Measurements from ENCODE around the gene PDE7B. TPM values are rescaled to one million over a fixed set of nuclear protein-coding genes. Genes with fewer than 3 reads are reported as not detected.
A peak's percentile ranks its signal among the peaks of the same experiment; 100 is the strongest.

The PDE7B gene
- total and polyA plus RNA-seq, 8 donors, result 1.3 to 4.7 (median 3.6) TPM

DNA sequence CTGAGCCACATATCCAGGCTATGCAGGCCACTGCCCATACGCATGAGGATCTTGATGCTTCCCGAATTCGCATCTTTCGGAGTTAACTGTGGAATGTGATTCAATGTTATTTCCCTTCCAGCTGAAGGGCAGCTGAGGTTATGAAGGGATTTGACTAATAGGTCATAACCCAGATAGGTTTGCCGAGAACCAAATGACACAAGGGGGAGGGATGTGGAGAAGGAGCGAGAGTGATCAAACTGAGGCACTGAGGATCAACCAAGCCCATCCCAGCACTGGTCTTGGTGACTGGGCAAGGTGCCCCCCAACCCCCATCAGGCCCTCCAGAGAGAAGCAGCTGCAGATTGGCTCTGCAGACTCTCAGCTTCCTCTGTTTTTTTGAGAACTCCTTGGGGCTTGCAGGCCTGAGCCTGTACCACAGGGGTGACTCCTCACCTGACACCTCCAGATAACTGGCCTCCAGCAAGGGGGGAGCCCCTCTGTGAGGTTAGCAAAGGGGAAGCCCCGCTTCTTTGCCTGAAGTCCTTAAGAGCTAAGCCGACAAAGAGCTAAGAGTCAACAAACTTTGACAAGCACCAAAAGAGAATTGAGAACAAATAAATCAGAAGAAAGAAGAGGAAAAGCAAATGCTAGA lies 185.9 kb downstream of the PDE7B start:
- intact Hi-C loops (cut with DNase I), result no loop called here
- H3K27ac ChIP-seq, result peak overlapping the region; percentile 13 to 36
- TF ChIP-seq, protein P1, sequence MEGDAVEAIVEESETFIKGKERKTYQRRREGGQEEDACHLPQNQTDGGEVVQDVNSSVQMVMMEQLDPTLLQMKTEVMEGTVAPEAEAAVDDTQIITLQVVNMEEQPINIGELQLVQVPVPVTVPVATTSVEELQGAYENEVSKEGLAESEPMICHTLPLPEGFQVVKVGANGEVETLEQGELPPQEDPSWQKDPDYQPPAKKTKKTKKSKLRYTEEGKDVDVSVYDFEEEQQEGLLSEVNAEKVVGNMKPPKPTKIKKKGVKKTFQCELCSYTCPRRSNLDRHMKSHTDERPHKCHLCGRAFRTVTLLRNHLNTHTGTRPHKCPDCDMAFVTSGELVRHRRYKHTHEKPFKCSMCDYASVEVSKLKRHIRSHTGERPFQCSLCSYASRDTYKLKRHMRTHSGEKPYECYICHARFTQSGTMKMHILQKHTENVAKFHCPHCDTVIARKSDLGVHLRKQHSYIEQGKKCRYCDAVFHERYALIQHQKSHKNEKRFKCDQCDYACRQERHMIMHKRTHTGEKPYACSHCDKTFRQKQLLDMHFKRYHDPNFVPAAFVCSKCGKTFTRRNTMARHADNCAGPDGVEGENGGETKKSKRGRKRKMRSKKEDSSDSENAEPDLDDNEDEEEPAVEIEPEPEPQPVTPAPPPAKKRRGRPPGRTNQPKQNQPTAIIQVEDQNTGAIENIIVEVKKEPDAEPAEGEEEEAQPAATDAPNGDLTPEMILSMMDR (IDR thresholded peaks at IDR 0.05), result no peak
- H3K9me3 ChIP-seq, result no peaks in the 10 kb centered on the region
- peak in 1 of 4 donors; percentile 37 for DNase-seq
- H3K27me3 ChIP-seq, result no peaks in the 10 kb centered on the region
- no peak overlapping the region for H3K4me3 ChIP-seq
- H3K4me1 ChIP-seq, result peaks cover 9 to 25% of the 10 kb centered on the region in 2 donors
- peak; percentile 64 for ATAC-seq
- no peaks in the 10 kb centered on the region for H3K36me3 ChIP-seq

DNA sequence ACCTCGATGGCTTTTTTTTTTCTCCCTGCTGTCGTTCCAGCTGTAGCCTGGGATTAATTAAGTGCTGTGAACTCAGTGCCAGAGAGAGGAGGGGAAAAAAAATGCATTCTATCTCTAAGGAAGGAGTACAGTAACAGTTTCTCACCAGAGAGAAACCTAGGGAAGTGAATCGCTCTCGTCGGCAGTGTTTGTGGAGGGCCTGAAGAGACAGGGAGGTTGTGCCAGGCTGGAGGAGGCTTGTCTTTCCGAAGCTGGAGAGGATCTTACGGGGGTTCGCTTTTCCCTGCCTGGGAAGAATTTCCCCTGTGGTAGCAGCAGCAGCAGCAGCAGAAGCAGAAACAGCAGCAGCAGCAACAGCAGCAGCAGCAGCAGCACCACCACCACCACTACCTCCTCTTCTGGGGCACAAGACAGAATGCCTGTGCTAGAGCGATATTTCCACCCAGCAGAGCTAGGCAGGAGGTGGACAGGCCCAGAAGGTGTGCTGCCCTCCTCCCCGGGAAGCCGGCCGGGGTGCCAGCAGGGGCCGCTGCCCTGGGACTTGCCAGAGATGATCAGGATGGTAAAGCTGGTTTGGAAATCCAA lies 186.5 kb downstream of the PDE7B start:
- intact Hi-C loops (cut with DNase I), result no loop called here
- ATAC-seq, result peak; percentile 63

DNA sequence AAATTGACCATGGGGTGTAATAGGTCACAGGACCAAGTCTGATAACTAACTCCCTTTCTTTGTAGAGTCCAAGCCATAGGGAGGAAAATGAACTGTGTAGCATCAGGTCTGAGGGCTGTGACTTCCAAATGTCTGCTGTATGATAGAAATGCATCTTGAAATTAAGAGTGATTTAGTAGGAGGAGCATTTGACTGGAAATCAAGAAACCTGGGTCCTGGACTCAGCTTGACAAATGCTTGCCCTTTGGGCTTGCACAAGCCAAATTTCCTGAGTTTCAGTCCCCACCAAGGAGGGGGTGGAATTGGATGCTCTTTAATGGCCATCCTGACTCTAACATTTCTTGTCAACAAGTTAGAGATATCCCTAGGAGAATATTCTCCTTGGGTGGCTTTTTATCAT lies 187.0 kb downstream of the PDE7B start:
- no peaks in the 10 kb centered on the region for H3K27me3 ChIP-seq
- no peak for ATAC-seq
- peak overlapping the region in 1 of 2 donors; percentile 36 for H3K27ac ChIP-seq
- H3K4me1 ChIP-seq, result peaks cover 9 to 25% of the 10 kb centered on the region in 2 donors
- intact Hi-C loops (cut with DNase I), result no loop called here
- TF ChIP-seq, protein P1 (IDR thresholded peaks at IDR 0.05), result no peak
- H3K9me3 ChIP-seq, result no peaks in the 10 kb centered on the region
- peak overlapping the region; percentile 11 to 19 for H3K4me3 ChIP-seq
- DNase-seq, result no peak
- H3K36me3 ChIP-seq, result no peaks in the 10 kb centered on the region

More for the DNA sequence above, 186.5 kb downstream of the PDE7B start:
- peak overlapping the region; percentile 11 to 19 for H3K4me3 ChIP-seq
- TF ChIP-seq, protein P1 (IDR thresholded peaks at IDR 0.05), result no peak
- H3K27ac ChIP-seq, result peak overlapping the region; percentile 13 to 36
- H3K9me3 ChIP-seq, result no peaks in the 10 kb centered on the region
- no peaks in the 10 kb centered on the region for H3K36me3 ChIP-seq
- DNase-seq, result peak in 3 of 4 donors; percentile 61 to 68 (median 64)
- H3K27me3 ChIP-seq, result no peaks in the 10 kb centered on the region
- H3K4me1 ChIP-seq, result peaks cover 9 to 25% of the 10 kb centered on the region in 2 donors

DNA sequence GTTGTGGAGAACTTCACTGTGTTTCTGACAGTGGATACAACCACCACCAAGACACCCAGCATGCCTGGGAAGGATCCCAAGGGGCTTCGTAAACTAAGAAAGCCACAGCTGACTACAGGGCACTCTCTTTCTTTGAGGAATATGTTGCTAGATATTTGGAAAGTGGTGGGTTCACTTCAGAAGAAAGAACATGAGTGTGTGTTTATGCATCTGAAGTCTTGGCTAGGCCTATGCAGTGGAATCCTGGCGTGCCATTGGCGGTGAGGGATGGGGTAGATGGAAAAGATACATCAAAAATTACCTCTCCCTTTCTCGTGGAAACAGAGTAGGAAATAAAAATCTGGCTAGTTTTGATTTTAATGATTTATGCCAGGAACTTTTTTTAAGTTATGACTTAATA lies 187.7 kb downstream of the PDE7B start:
- peaks cover 9 to 25% of the 10 kb centered on the region in 2 donors for H3K4me1 ChIP-seq
- no peak overlapping the region for H3K4me3 ChIP-seq
- no peaks in the 10 kb centered on the region for H3K36me3 ChIP-seq
- intact Hi-C loops (cut with DNase I), result no loop called here
- no peak for DNase-seq
- ATAC-seq, result no peak
- TF ChIP-seq, protein P1 (IDR thresholded peaks at IDR 0.05), result no peak
- no peaks in the 10 kb centered on the region for H3K9me3 ChIP-seq
- no peak overlapping the region for H3K27ac ChIP-seq
- H3K27me3 ChIP-seq, result no peaks in the 10 kb centered on the region

DNA sequence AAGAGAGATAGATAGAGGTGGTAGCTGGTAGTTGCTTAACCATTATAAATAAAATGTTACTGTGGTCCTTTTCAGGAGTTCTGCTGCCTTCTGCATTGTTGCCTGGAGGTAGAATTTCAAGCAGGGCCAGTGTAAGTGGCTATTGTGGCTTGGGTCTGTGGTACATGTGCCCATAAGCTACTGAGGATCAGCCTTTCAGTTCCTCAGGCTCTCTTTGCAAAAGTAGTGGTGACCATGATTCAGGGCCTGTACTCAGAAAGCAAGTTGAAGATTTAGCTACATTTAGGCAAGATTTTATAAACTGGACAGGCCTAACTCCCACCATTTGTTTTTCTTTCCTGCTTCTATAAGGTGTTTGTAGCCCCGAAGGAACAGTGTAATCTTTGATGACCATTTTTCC lies 199.0 kb downstream of the PDE7B start:
- TF ChIP-seq, protein P1 (IDR thresholded peaks at IDR 0.05), result no peak
- ATAC-seq, result no peak

More for the DNA sequence above, 199.0 kb downstream of the PDE7B start:
- Histone ChIP-seq H3K36me3 (no peaks in the 10 kb centered on the region), H3K27me3 (no peaks in the 10 kb centered on the region), H3K27ac (no peak overlapping the region), H3K4me1 (peaks cover 3 to 5% of the 10 kb centered on the region in 2 donors), H3K4me3 (no peak overlapping the region), H3K9me3 (no peaks in the 10 kb centered on the region)
- intact Hi-C loops (cut with DNase I), result no loop called here
- DNase-seq, result no peak
